ENCODE results near the gene KBTBD3.

GRCh38 chr11:106059617-106060016 is 17.5 kb downstream of the KBTBD3 start:
- TF ChIP-seq CTCF (IDR thresholded peaks at IDR 0.05 in 4 of 5, conservative IDR thresholded peaks at IDR 0.05 in 1 of 5) (no peak), POLR2A (IDR thresholded peaks at IDR 0.05) (no peak)

All from gastrocnemius medialis (tissue), 4 donors.